ENCODE data around the gene ITPR1.
"Not testable (repeated sequence)": the region's sequence is repeated elsewhere in the genome, so short reads cannot be mapped to it uniquely, and the experiment has no call there.

ITPR1 gene

GRCh38 chr3:4597208-4597985, 104.2 kb downstream of the ITPR1 start:
- H3K4me3 ChIP-seq (ENCODE audit: low read length), result no peak overlapping the region
- DNase-seq (ENCODE audit: low read depth), result no peak
- TF ChIP-seq, protein P1, sequence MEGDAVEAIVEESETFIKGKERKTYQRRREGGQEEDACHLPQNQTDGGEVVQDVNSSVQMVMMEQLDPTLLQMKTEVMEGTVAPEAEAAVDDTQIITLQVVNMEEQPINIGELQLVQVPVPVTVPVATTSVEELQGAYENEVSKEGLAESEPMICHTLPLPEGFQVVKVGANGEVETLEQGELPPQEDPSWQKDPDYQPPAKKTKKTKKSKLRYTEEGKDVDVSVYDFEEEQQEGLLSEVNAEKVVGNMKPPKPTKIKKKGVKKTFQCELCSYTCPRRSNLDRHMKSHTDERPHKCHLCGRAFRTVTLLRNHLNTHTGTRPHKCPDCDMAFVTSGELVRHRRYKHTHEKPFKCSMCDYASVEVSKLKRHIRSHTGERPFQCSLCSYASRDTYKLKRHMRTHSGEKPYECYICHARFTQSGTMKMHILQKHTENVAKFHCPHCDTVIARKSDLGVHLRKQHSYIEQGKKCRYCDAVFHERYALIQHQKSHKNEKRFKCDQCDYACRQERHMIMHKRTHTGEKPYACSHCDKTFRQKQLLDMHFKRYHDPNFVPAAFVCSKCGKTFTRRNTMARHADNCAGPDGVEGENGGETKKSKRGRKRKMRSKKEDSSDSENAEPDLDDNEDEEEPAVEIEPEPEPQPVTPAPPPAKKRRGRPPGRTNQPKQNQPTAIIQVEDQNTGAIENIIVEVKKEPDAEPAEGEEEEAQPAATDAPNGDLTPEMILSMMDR (conservative IDR thresholded peaks at IDR 0.05; ENCODE audit: low read depth, low read length), result no peak

DNA sequence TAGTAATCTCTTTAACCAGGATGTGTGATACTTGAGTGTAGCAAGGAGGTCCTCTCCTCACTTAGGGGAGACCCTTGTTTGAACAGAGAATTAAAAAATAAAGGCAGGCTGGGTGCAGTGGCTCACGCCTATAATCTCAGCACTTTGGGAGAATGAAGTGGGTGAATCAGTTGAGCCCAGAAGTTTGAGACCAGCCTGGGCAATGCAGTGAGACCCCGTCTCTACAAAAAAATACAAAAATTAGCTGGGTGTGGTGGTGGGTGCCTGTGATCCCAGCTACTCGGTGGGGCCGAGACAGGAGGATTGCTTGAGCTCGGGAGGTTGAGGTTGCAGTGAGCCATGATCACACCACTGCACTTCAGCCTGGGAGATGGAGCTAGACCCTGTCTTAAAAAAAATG, 105.1 kb downstream of the ITPR1 start:
- not testable (repeated sequence) for DNase-seq (ENCODE audit: low read depth); H3K4me3 ChIP-seq (ENCODE audit: low read length)

GRCh38 chr3:4599612-4600011, 106.5 kb downstream of the ITPR1 start:
- H3K4me3 ChIP-seq (ENCODE audit: low read length), result no peak overlapping the region
- TF ChIP-seq, protein P1 (conservative IDR thresholded peaks at IDR 0.05; ENCODE audit: low read depth, low read length), result no peak
- DNase-seq (ENCODE audit: low read depth), result no peak

GRCh38 chr3:4600493-4600892, 107.3 kb downstream of the ITPR1 start:
- no peak for DNase-seq (ENCODE audit: low read depth)
- TF ChIP-seq, protein P1 (conservative IDR thresholded peaks at IDR 0.05; ENCODE audit: low read depth, low read length), result no peak
- H3K4me3 ChIP-seq (ENCODE audit: low read length), result no peak overlapping the region

- TF ChIP-seq, protein P1 (conservative IDR thresholded peaks at IDR 0.05; ENCODE audit: low read depth, low read length), result no peak
- no peak for DNase-seq (ENCODE audit: low read depth)
- no peak overlapping the region for H3K4me3 ChIP-seq (ENCODE audit: low read length)
Observed at GRCh38 chr3:4601892-4602291, 108.7 kb downstream of the ITPR1 start.

GRCh38 chr3:4604693-4605092, 111.5 kb downstream of the ITPR1 start:
- no peak for DNase-seq (ENCODE audit: low read depth)
- TF ChIP-seq, protein P1 (conservative IDR thresholded peaks at IDR 0.05; ENCODE audit: low read depth, low read length), result no peak
- no peak overlapping the region for H3K4me3 ChIP-seq (ENCODE audit: low read length)

- TF ChIP-seq, protein P1 (conservative IDR thresholded peaks at IDR 0.05; ENCODE audit: low read depth, low read length), result no peak
- H3K4me3 ChIP-seq (ENCODE audit: low read length), result no peak overlapping the region
- no peak for DNase-seq (ENCODE audit: low read depth)
Observed at GRCh38 chr3:4606911-4607310, 113.8 kb downstream of the ITPR1 start.
